Loucy (cell line): ENCODE data around the gene OOSP4B.
"Not testable (repeated sequence)": the region's sequence is repeated elsewhere in the genome, so short reads cannot be mapped to it uniquely, and the experiment has no call there.

Source experiments
- H2AFZ ChIP-seq: fragments of 200-600 bp; sonication (generic); 2 replicates; pipeline ENCODE4 v1.6.0; 2016; ENCODE audit warnings: antibody characterized with exemption, mild to moderate bottlenecking, low read length, moderate library complexity
- H3F3A ChIP-seq: fragments of 200-600 bp; 2 replicates; pipeline ENCODE4 v1.6.0; 2016; ENCODE audit warnings: antibody characterized with exemption, low read depth, mild to moderate bottlenecking
- H3K27me3 ChIP-seq: fragments of 200-600 bp; sonication (generic); 2 replicates; pipeline ENCODE4 v1.6.1; 2014; ENCODE audit warnings: low read length, mild to moderate bottlenecking; ENCODE audit not compliant: insufficient read depth, poor library complexity, severe bottlenecking
- H3K36me3 ChIP-seq: fragments of 200-600 bp; sonication (generic); 2 replicates; pipeline ENCODE4 v1.6.1; 2016; ENCODE audit warnings: low read length; ENCODE audit not compliant: insufficient read depth
- H3K4me1 ChIP-seq: fragments of 200-600 bp; sonication (generic); 2 replicates; pipeline ENCODE4 v1.5.1; 2014; ENCODE audit warnings: low read length, mild to moderate bottlenecking; ENCODE audit not compliant: insufficient read depth, poor library complexity, severe bottlenecking
- H3K4me2 ChIP-seq: fragments of 200-600 bp; sonication (generic); 2 replicates; pipeline ENCODE4 v1.6.0; 2014; ENCODE audit warnings: antibody characterized with exemption, low read length, low read depth, mild to moderate bottlenecking; ENCODE audit not compliant: poor library complexity, severe bottlenecking
- H3K4me3 ChIP-seq: fragments of 200-600 bp; sonication (generic); 2 replicates; pipeline ENCODE4 v1.5.1; 2014; ENCODE audit warnings: low read length, mild to moderate bottlenecking, mixed read lengths; ENCODE audit not compliant: poor library complexity, severe bottlenecking
- H3K79me2 ChIP-seq: fragments of 200-600 bp; sonication (generic); 2 replicates; pipeline ENCODE4 v1.6.1; 2014; ENCODE audit warnings: low read length; ENCODE audit not compliant: insufficient read depth
- H3K9ac ChIP-seq: fragments of 200-600 bp; sonication (generic); 2 replicates; pipeline ENCODE4 v1.6.0; 2014; ENCODE audit warnings: mild to moderate bottlenecking, low read depth, low read length, moderate library complexity; ENCODE audit not compliant: poor library complexity, severe bottlenecking
- H3K9me2 ChIP-seq: fragments of 200-600 bp; sonication (generic); replicated peaks from 2 replicates; pipeline ENCODE4 v1.6.1; 2016; ENCODE audit warnings: low read depth, low read length, mixed read lengths
- H3K9me3 ChIP-seq: fragments of 200-600 bp; sonication (generic); 2 replicates; pipeline ENCODE4 v1.6.1; 2014; ENCODE audit warnings: mild to moderate bottlenecking, antibody characterized with exemption, low read length, low read depth; ENCODE audit not compliant: insufficient read depth
- H4K20me1 ChIP-seq: fragments of 200-600 bp; sonication (generic); 2 replicates; pipeline ENCODE4 v1.6.0; 2014; ENCODE audit warnings: antibody characterized with exemption, low read length, mild to moderate bottlenecking; ENCODE audit not compliant: insufficient read depth, poor library complexity, severe bottlenecking
- EZH2phosphoT487 ChIP-seq: fragments of 200-600 bp; IDR thresholded peaks from 2 replicates; pipeline ENCODE4 v1.6.1; 2018; ENCODE audit warnings: antibody characterized with exemption, mild to moderate bottlenecking, moderate library complexity, borderline replicate concordance
- TF ChIP-seq, protein P1 (sequence below): fragments of 200-600 bp; sonication (generic); conservative IDR thresholded peaks from 2 replicates; pipeline ENCODE4 v1.5.1; 2014; ENCODE audit warnings: mild to moderate bottlenecking, antibody characterized with exemption, low read length

The OOSP4B gene

GRCh38 chr11:60040109-60040508, 23.1 kb downstream of the OOSP4B start, which contains the start of gene OOSP2:
OOSP2 (plus strand) TSS chr11:60040409; CDS start chr11:60040460, 51 bp downstream.
- no peaks in the 10 kb centered on the region for H3K36me3 ChIP-seq
- no peaks in the 10 kb centered on the region for H3K9me3 ChIP-seq
- no peaks in the 10 kb centered on the region for H3K27me3 ChIP-seq
- no peaks in the 10 kb centered on the region for H4K20me1 ChIP-seq
- H3K4me3 ChIP-seq, result no peak within 1 kb of the TSS
- no peak within 1 kb of the TSS for H3K9ac ChIP-seq
- no peak within 1 kb of the TSS for H2AFZ ChIP-seq
- no peaks in the 10 kb centered on the region for H3K79me2 ChIP-seq
- no peaks in the 10 kb centered on the region for H3F3A ChIP-seq
- no peak within 1 kb of the TSS for H3K4me2 ChIP-seq
- no peak for TF ChIP-seq EZH2phosphoT487
- TF ChIP-seq, protein P1, sequence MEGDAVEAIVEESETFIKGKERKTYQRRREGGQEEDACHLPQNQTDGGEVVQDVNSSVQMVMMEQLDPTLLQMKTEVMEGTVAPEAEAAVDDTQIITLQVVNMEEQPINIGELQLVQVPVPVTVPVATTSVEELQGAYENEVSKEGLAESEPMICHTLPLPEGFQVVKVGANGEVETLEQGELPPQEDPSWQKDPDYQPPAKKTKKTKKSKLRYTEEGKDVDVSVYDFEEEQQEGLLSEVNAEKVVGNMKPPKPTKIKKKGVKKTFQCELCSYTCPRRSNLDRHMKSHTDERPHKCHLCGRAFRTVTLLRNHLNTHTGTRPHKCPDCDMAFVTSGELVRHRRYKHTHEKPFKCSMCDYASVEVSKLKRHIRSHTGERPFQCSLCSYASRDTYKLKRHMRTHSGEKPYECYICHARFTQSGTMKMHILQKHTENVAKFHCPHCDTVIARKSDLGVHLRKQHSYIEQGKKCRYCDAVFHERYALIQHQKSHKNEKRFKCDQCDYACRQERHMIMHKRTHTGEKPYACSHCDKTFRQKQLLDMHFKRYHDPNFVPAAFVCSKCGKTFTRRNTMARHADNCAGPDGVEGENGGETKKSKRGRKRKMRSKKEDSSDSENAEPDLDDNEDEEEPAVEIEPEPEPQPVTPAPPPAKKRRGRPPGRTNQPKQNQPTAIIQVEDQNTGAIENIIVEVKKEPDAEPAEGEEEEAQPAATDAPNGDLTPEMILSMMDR, result no peak
- H3K9me2 ChIP-seq, result no peaks in the 10 kb centered on the region
- H3K4me1 ChIP-seq, result no peaks in the 10 kb centered on the region

- H3K9me3 ChIP-seq, H3K4me2 ChIP-seq, H2AFZ ChIP-seq, H3K9ac ChIP-seq, H3K4me3 ChIP-seq, H3K36me3 ChIP-seq, H3K79me2 ChIP-seq, H3K4me1 ChIP-seq, H4K20me1 ChIP-seq, H3F3A ChIP-seq, H3K9me2 ChIP-seq, H3K27me3 ChIP-seq: not testable (repeated sequence)
Observed at GRCh38 chr11:60050422-60050821, 33.4 kb downstream of the OOSP4B start.

DNA sequence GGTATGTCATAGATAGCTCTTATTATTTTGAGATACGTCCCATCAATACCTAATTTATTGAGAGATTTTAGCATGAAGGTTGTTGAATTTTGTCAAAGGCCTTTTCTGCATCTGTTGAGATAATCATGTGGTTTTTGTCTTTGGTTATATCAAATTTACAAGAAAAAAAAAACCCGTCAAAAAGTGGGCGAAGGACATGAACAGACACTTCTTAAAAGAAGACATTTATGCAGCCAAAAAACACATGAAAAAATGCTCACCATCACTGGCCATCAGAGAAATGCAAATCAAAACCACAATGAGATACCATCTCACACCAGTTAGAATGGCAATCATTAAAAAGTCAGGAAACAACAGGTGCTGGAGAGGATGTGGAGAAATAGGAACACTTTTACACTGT, 33.9 kb downstream of the OOSP4B start:
- H3K4me2 ChIP-seq, H3K36me3 ChIP-seq, H3K9me2 ChIP-seq, H3K9me3 ChIP-seq, H3K79me2 ChIP-seq, H2AFZ ChIP-seq, H3K4me1 ChIP-seq, H3K27me3 ChIP-seq, H3K9ac ChIP-seq, H4K20me1 ChIP-seq, H3F3A ChIP-seq, H3K4me3 ChIP-seq: not testable (repeated sequence)

- Histone ChIP-seq H3K9me3 (0 out of 2 replicates have a peak, but pooled peaks cover 3% of the 10 kb centered on the region), H3K9ac (no peak within 1 kb of the TSS), H3K36me3 (no peaks in the 10 kb centered on the region), H3K4me1 (no peaks in the 10 kb centered on the region), H3F3A (no peaks in the 10 kb centered on the region), H3K79me2 (no peaks in the 10 kb centered on the region), H4K20me1 (no peaks in the 10 kb centered on the region), H3K4me2 (no peak within 1 kb of the TSS), H2AFZ (no peak within 1 kb of the TSS), H3K4me3 (no peak within 1 kb of the TSS), H3K9me2 (no peaks in the 10 kb centered on the region), H3K27me3 (no peaks in the 10 kb centered on the region)
- TF ChIP-seq, protein P1, result no peak
- no peak for TF ChIP-seq EZH2phosphoT487
Observed at GRCh38 chr11:60056349-60056969, 39.5 kb downstream of the OOSP4B start, which contains the start of gene MS4A3. MS4A3 (plus strand) TSS chr11:60056665; CDS start chr11:60061161, 4,496 bp downstream.
